Measurements from ENCODE around the gene MMGT1. TPM values are rescaled to one million over a fixed set of nuclear protein-coding genes. Genes with fewer than 3 reads are reported as not detected.

The MMGT1 gene
- total RNA-seq, 1 experiment from 2014 or later, result 37.1 TPM

- H3K27me3 Mint-ChIP-seq (ENCODE audit: unreplicated experiment), result no peaks in the 10 kb centered on the region
- CTCF ChIA-PET, result no interaction called here
- H3K36me3 Mint-ChIP-seq (ENCODE audit: insufficient read depth, unreplicated experiment), result no peaks in the 10 kb centered on the region
- BruUV-seq (replicated peaks), result no TSS peak
- no peaks in the 10 kb centered on the region for H3K4me1 Mint-ChIP-seq (ENCODE audit: low read depth, unreplicated experiment)
- no peak overlapping the region for H3K4me3 Mint-ChIP-seq (ENCODE audit: low read depth, unreplicated experiment)
- H3K9me3 Mint-ChIP-seq (ENCODE audit: low read depth, unreplicated experiment), result no peaks in the 10 kb centered on the region
- no peak for TF ChIP-seq CTCF (IDR thresholded peaks at IDR 0.05; ENCODE audit: unreplicated experiment)
- DNase-seq, result no peak
- intact Hi-C loops (cut with micrococcal nuclease; ENCODE audit: unreplicated experiment), result no loop called here
- H3K27ac Mint-ChIP-seq (ENCODE audit: unreplicated experiment), result no peak overlapping the region
Measured at GRCh38 chrX:136016881-136017280, 43.1 kb upstream of the MMGT1 start.

- no peak for DNase-seq
- no peak overlapping the region for H3K4me3 Mint-ChIP-seq (ENCODE audit: low read depth, unreplicated experiment)
- TF ChIP-seq CTCF (IDR thresholded peaks at IDR 0.05; ENCODE audit: unreplicated experiment), result no peak
- no peaks in the 10 kb centered on the region for H3K9me3 Mint-ChIP-seq (ENCODE audit: low read depth, unreplicated experiment)
- BruUV-seq (replicated peaks), result no TSS peak
- H3K4me1 Mint-ChIP-seq (ENCODE audit: low read depth, unreplicated experiment), result no peaks in the 10 kb centered on the region
- H3K27ac Mint-ChIP-seq (ENCODE audit: unreplicated experiment), result no peak overlapping the region
- H3K36me3 Mint-ChIP-seq (ENCODE audit: insufficient read depth, unreplicated experiment), result no peaks in the 10 kb centered on the region
- intact Hi-C loops (cut with micrococcal nuclease; ENCODE audit: unreplicated experiment), result no loop called here
- CTCF ChIA-PET, result no interaction called here
- H3K27me3 Mint-ChIP-seq (ENCODE audit: unreplicated experiment), result no peaks in the 10 kb centered on the region
Measured at GRCh38 chrX:136015016-136015415, 41.2 kb upstream of the MMGT1 start.

GRCh38 chrX:135988245-135988644 lies 14.5 kb upstream of the MMGT1 start:
- no TSS peak for BruUV-seq (replicated peaks)
- H3K27me3 Mint-ChIP-seq (ENCODE audit: unreplicated experiment), result no peaks in the 10 kb centered on the region
- H3K36me3 Mint-ChIP-seq (ENCODE audit: insufficient read depth, unreplicated experiment), result peaks cover 19% of the 10 kb centered on the region
- peaks cover 37% of the 10 kb centered on the region for H3K4me1 Mint-ChIP-seq (ENCODE audit: low read depth, unreplicated experiment)
- no peaks in the 10 kb centered on the region for H3K9me3 Mint-ChIP-seq (ENCODE audit: low read depth, unreplicated experiment)
- no peak for TF ChIP-seq CTCF (IDR thresholded peaks at IDR 0.05; ENCODE audit: unreplicated experiment)
- CTCF ChIA-PET, result no interaction called here
- no peak for DNase-seq
- no peak overlapping the region for H3K27ac Mint-ChIP-seq (ENCODE audit: unreplicated experiment)
- no peak overlapping the region for H3K4me3 Mint-ChIP-seq (ENCODE audit: low read depth, unreplicated experiment)
- intact Hi-C loops (cut with micrococcal nuclease; ENCODE audit: unreplicated experiment), result no loop called here

- TF ChIP-seq CTCF (IDR thresholded peaks at IDR 0.05; ENCODE audit: unreplicated experiment), result no peak
- Mint-ChIP-seq H3K36me3 (ENCODE audit: insufficient read depth, unreplicated experiment) (peaks cover 19% of the 10 kb centered on the region), H3K27me3 (ENCODE audit: unreplicated experiment) (no peaks in the 10 kb centered on the region), H3K4me1 (ENCODE audit: low read depth, unreplicated experiment) (peaks cover 33% of the 10 kb centered on the region), H3K9me3 (ENCODE audit: low read depth, unreplicated experiment) (no peaks in the 10 kb centered on the region), H3K4me3 (ENCODE audit: low read depth, unreplicated experiment) (peak overlapping the region; percentile 89), H3K27ac (ENCODE audit: unreplicated experiment) (peak overlapping the region; percentile 48)
- CTCF ChIA-PET, result no interaction called here
- no peak for DNase-seq
- intact Hi-C loops (cut with micrococcal nuclease; ENCODE audit: unreplicated experiment), result no loop called here
- BruUV-seq (replicated peaks), result no TSS peak
Measured at GRCh38 chrX:135985973-135986310, 12.2 kb upstream of the MMGT1 start.

Data from Calu3 (cell line).